NCI-H2081 (cell line): Measurements from ENCODE around the gene ALPI.

Experiments used
- DNase-seq, 2 experiments: peaks; one replicate each; lab custom pipeline; 2025; lab: John Stamatoyannopoulos, UW

The ALPI gene

DNA sequence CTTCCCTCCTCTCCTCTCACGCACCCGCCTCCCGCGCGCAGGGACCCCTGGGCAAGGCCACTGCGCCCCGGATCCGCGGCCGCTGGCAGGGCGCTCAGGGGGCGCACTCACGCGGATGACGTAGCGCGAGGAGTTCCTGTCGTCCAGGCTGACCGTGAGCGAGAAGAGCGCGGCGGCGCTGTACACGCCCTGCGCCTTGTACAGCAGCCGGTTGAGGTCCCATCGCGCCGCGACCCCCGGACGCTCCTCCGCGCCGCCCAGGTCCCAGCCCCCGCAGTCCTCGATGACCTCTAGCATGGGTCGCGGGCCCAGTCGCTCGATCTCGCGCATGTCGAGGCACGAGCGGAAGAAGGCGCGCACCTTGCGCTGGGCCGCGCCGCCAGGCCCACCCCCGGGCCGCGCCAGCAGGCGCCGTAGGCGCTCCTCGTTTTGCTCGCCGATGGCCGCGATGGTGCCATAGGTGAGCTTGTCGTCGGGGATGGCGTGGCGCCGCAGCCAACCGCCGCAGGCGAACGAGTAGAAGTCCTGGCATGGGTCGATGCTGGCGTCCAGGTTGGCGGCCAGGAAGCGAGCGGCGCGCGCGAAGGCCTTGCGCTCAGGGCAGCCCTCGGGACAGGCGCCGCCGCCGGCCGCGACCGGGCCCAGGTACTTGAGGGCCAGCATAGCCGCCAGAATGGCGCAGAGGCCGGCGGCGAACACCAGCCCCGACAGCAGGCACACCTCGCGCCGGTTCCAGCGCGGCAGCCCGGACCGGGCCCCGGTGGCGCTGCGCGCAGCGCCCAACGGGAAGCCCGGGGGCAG is 30.0 kb downstream of the ALPI start:
- no peak for DNase-seq

DNA sequence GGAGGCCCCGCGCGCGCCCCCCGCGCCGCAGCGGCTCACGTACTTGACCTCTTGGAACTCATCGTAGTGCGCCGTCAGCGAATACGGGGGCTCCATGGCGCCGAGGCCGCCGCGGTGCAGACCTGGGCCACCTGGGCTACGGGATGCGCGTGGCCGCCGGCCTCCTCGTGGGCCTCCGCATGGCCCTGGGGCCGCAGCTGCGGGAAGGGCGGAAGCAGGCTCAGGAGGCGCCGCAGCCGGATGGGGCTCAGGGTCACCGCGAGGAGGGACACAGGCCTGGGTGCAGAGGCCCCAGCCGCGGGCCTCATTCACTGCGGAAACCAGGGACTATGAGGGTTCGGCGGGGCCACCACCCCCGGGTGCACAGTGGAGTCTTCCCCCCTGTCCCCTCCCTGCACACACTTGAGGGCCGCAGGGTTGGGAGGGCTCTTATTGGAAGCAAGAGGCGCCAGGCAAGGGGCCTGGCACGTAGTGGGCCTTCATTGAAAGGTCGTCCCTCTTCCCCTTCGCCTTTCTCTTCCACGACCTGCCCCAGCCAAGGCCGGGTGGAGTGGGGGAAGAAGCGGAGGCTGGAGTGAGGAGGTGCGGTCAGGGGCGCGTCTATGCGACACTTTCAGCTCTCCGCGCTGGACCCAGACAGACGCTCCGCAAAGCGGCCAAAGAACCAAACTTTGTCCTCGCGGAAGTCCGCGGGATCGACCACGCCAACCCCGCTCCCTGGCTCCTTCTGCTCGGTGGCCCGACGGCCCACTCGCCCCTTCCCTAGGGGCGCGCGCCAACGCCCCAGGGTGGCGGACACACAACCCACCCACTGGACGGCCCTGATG is 30.8 kb downstream of the ALPI start:
- no peak for DNase-seq

GRCh38 chr2:232487385-232488096 is 31.6 kb downstream of the ALPI start, which contains the start of gene ECEL1:
TSS of gene ECEL1 (minus strand) at chr2:232487834. CDS start at chr2:232486653, 1,181 bp downstream.
- peak; percentile 36 to 62 for DNase-seq

GRCh38 chr2:232488097-232488711 is 32.3 kb downstream of the ALPI start:
- no peak for DNase-seq

DNA sequence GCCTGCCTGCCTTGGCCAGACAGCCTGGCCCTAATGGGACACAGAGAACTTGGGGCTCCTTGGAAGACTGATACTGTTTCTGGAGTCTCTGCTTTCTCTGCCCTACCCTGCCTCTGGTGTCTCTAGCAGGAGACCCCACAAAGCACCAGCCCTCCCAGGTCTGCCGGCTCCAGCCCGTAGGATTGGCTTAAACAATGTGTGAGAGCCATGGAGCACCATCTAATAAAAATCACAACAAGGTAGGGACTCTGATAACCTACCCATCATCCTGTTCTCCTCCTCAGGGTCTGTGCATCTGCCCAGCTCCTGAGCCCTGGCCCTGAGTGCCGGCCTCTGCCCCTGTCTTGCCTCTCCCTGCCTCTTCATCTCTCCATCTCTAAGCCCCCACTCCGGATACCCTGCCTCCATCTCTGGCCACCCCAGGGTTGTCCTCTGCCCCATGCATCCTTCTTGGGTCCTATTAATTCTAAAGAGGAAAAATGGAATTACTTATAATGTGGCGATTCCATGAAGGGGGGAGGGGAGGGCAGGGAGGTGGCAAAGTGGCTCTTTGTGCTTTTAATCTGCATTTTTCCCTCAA is 32.9 kb downstream of the ALPI start:
- no peak for DNase-seq

DNA sequence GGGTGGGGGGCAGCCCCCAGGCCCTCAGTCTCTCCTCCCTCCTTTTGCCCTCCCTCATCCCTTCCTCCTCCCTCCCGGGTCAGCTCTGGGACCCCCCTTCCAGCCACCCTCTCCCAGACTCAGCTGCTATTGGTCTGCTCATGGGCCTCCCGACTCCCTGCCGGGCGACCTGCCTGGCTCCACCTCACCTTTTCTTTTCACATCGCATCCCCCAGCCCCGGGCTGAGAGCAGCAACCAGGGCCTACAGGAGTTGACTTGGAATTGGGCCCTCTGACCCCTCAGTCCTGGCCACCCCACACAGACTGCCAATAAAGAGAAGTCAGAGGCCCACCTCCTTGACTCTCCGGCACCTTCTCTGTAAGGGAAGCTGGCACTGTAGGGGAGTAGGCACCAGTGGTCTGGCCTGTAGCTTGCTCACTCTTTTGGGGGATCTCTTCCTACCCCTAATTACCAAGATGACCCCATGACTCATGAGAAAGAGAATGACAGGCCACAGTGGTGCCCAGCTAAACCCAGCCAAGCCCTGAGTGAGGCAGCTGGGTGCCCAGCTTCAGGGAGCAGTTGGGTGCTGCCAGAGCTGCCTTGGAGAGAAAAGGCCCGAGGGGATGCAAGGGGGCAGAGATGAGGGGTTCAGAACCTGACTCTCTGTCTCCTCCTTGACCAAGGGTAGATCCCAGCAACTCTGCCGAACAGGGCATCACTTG is 33.7 kb downstream of the ALPI start:
- DNase-seq = no peak

DNA sequence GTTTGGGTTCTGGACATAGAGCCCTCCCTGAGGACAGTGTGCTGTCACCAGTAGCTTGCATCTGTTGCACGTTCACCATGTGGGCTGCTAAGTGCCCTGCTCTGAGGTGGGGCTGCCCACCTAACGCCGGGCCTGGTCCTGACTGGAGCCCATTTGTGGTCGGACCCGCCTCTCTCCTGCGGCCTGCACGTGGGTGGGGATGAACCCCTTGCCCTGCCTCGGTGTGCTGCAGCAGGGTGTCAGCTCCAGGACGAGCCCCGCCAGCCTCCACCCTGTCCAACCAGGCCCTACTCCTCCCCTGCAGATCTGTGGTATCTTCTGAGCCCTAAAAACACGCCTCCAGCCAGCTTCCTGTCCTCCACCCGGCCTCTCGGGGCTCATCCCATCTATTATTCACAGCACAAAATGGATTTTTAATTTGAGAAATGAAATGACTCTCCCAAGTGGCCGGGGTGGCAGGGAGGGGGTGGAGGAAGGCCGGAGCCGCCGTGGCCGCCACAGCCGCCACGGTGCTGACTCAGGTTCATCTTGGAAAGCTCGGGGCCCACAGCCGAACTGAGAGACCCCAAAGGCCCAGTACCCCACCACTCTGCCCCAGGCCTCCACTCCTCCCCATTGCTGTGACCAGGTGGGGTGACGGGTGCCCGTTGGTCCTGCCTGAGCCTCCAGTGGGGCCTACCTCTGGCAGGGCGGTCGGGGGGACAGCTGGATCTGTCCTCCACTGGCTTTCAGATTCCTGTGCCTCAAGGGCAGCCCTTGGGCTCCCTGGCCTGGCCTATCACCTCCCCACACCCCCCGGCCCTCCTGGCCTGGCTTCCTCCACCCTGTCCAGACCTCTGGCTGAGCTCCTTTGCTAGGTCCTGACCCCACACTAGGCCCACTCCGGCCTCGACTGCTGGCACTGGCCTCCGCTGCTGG is 34.5 kb downstream of the ALPI start:
- DNase-seq = no peak

DNA sequence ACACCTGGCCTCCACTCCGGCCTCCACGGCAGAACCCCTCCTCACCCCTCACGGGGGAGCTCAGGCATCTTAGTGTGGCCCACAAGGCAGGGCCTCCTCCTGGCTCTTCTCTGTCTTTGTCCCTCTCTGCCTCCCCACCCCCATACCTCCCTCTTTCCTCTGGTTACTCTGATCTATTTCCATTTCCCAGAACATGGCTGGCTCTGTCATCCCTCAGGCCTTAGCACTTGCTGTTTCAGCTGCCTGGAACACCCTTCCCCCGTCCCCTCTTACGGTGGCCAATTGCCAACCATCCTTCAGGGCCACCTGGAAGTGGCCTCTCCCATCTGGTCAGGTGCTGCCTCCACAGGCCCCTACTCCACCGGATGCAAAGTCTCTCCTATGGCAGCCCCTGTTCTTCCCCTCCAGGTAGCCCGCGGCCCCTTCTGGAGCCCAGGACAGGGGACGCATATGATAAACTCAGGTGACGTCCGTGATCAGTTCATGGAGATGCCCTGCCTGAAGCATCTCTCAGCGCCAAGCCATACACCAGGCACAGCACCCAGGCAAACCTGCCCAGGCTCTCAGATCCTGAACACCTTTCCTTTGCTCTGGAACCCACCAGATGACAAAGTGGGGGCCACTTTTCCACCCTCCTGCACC is 35.3 kb downstream of the ALPI start:
- no peak for DNase-seq

DNA sequence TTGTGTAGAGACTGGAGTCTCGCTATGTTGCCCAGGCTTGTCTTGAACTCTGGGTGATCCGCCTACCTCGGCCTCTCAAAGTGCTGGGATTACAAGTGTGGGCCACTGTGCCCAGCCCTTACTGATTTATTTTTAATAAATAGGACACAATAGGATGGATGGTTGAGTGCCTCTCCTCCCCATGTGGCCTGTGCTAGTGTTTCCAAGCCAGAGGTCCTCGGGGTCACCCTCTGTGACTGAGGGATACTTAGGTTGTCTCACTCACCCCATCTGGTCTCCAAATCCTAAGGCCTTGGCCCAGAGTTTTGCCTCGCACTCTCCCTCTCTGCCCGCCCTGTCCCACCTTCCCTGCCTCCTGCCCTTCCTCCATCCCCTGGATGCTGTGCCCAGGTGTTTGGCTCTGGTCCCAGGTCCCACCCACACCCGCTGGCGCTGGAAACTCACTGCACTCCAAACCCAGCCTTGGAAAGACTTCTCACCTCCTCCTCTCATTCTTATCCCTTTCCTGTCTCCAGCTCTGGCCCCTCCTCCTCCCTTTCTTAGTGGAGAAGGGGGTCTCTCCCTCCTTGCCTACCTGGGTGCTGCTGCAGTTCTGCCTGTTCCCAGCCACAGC is 36.4 kb downstream of the ALPI start:
- DNase-seq = no peak

- no peak for DNase-seq
Observed at GRCh38 chr2:232492963-232493700, 37.2 kb downstream of the ALPI start.

- DNase-seq = no peak
Observed at GRCh38 chr2:232493701-232494474, 37.9 kb downstream of the ALPI start.

DNA sequence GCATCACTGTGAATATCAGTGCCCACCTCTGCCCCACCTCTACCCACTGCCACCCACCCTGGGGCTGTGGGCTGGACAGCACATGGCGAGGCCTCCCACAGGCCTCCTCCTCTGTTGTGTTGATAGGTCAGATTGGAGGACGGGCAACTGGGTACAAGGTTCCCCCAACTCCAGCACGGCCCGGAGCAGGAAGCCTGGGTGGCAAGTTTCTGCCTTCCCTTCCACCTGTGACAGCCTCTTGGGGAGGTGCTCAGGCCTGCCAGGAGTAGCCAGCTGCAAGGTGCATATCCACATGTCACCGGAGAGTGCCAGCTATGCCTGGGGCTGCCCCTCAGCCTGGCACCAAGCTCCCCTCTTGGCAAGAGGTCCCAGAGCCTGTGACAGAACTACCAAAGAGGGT is 38.6 kb downstream of the ALPI start:
- DNase-seq = no peak

- DNase-seq = no peak
Observed at GRCh38 chr2:232495292-232495691, 39.3 kb downstream of the ALPI start.

DNA sequence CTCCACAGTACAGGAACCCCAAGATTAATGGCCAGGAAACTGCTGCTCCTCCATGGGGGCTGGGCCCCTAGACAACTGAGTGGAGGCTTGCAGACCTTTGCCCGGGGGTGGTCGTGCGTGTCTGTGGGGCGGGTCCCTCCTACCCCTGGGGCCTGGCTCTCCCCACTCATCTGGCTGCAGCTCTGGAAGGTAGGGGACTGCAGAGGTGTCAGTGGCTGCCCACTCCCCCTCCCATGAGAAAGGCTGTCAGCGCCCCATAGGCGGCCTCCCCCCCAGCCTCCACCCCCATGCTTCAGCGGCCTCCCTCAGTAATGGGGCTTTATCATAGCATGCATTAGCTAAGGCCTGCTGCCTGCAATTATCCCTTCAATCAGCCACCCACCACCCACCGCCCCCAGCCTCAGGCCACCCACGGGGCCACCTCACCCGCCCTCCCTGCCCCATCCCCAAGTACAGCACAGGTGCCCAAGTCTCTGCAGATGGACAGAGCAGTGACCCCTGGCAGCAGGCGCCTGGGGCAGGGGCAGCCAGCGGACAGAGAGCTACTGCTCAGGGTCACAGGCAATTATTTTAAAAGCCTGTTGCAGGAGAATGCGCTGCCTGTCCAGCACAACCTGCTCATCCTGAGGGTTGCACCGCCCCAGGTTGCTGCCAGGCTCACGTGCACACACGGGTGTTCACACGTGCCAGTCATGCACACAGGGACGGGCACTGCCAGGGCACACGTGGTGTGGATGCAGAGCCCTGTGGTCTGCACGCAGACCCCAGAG is 40.7 kb downstream of the ALPI start:
- no peak for DNase-seq

GRCh38 chr2:232497348-232497747 is 41.4 kb downstream of the ALPI start:
- DNase-seq = no peak

DNA sequence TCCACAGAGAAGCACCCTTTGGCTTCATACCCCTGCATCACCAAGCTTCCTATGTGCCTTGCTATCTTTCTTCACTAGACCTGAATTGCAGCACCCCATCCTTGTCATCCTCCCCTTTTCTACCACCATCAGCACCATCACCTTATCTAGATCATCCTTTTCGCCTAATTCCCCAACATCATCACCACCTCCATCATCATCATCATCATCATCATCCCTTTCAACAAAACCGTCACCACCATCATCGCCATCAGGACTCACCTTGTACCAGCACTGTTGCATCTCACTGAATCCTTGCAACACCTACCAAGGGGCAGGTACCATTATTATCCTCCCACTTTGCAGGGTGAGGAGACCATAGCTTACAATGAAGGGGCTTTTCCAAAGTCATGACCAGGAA is 42.5 kb downstream of the ALPI start:
- no peak for DNase-seq

- no peak for DNase-seq
Observed at GRCh38 chr2:232501331-232501771, 45.4 kb downstream of the ALPI start.
